Ovary (tissue), 9 donors: Measurements from ENCODE around the gene ANGPTL2. TPM values are rescaled to one million over a fixed set of nuclear protein-coding genes. Genes with fewer than 3 reads are reported as not detected.

Source experiments
- DNase-seq, 5 donors: peaks; one replicate each; pipeline ENCODE4 v3.0.0-alpha.2; 2019 to 2020
- H3K27ac ChIP-seq, 2 donors: fragments of 200-600 bp; one replicate each; pipeline versions ENCODE4 v1.5.1 to v1.8.0; 2019 to 2022
- H3K27me3 ChIP-seq: fragments of 200-600 bp; one replicate; pipeline ENCODE4 v1.8.0; 2022
- H3K36me3 ChIP-seq: fragments of 200-600 bp; sonication (generic); one replicate; pipeline ENCODE4 v1.5.1; 2019
- H3K4me1 ChIP-seq: one replicate; pipeline ENCODE4 v1.8.1; 2013; ENCODE audit warnings: mild to moderate bottlenecking, moderate library complexity; ENCODE audit not compliant: insufficient read depth
- H3K4me3 ChIP-seq: fragments of 200-600 bp; sonication (generic); one replicate; pipeline ENCODE4 v1.5.1; 2017
- H3K9me3 ChIP-seq, 2 donors: fragments of 200-600 bp in 1 of 2; sonication (generic) in 1 of 2; one replicate each; pipeline versions ENCODE4 v1.5.1 to v1.8.1; 2013 to 2019; ENCODE audit warnings: mild to moderate bottlenecking in 1 of 2, moderate library complexity in 1 of 2
- CTCF ChIP-seq, 3 donors: fragments of 450-650 bp in 2 of 3; fragments of 200-600 bp in 1 of 3; IDR thresholded peaks; one replicate each; pipeline versions ENCODE4 v1.5.1 to v1.8.0; 2016 to 2022; ENCODE audit warnings: antibody characterized with exemption in 3 of 3, mild to moderate bottlenecking in 1 of 3
- EP300 ChIP-seq: sonication (generic); formaldehyde crosslinking; IDR thresholded peaks from one replicate; pipeline ENCODE4 v1.6.1; 2017; ENCODE audit warnings: antibody characterized with exemption
- POLR2A ChIP-seq: fragments of 450-650 bp; IDR thresholded peaks from one replicate; pipeline ENCODE4 v1.6.1; 2017; ENCODE audit warnings: antibody characterized with exemption, mild to moderate bottlenecking, moderate library complexity
- WGBS, 3 donors: extraction: QIAGEN DNeasy Blood & Tissue Kit in 1 of 3; methylation state at CpG; one replicate each; pipeline versions ENCODE4 v1.1.5 to v1.1.7; 2013 to 2017; 5-methylcytosine and 5-hydroxymethylcytosine counted together
- intact Hi-C, 4 donors: fragments of 100-400 bp; cut with DNase I; formaldehyde crosslinking; loops; one replicate each; pipeline versions ENCODE4 v1.11.0 to v1.15.1; 2022 to 2023
- polyA plus RNA-seq, 2 donors: library from polyadenylated mRNA; stranded (reverse); fragments of 200-250 nt in 1 of 2; fragments of 350-450 nt in 1 of 2; fragmentation: Illumina TruSeq in 1 of 2; extraction: RNeasy Lipid Tissue Mini Kit (QIAGEN cat#74804) in 1 of 2; gene quantifications; one replicate each; pipeline ENCODE4 v1.2.3, GENCODE V29; 2013 to 2014
- total RNA-seq, 7 donors: library from RNA; depleted of rRNA in 2 of 7; stranded (reverse); fragments of >200 nt in 2 of 7; fragmentation: NEBNext Ultra II Directional in 3 of 7; extraction: Animal tissue kit (Norgen Biotek cat#: 25700) in 3 of 7; gene quantifications; one replicate each; pipeline versions ENCODE4 v1.1.0 to v1.2.4, GENCODE V29; 2016 to 2023
- donor health status: DM: no; HTN: no; CAD: no; lungs with moderate emphysema.
- donor health status: DM: no; HTN: no; CAD: no.
- donor health status: Bipolar disorder and iron deficiency.
- donor health status: DM: yes; HTN: yes; CAD: no.
- donor health status: DM: no; HTN: no; CAD: no.
- donor health status: DM: yes; HTN: yes; CAD: no.

ANGPTL2 gene
- total and polyA plus RNA-seq, 9 donors, result 9.8 to 114 (median 64.1) TPM

- H3K36me3 ChIP-seq, result no peaks in the 10 kb centered on the region
- 93 to 95% (median 94%) methylated on average over 16 to 17 of the region's 17 CpGs for WGBS, 3 donors
- intact Hi-C loops, result no loop called here
- TF ChIP-seq POLR2A (no peak), CTCF (IDR thresholded peaks at IDR 0.05) (no peak), EP300 (no peak)
- no peaks in the 10 kb centered on the region for H3K9me3 ChIP-seq
- no peaks in the 10 kb centered on the region for H3K27me3 ChIP-seq
- H3K4me1 ChIP-seq, result peaks cover 21% of the 10 kb centered on the region
- H3K27ac ChIP-seq, result no peak overlapping the region
- H3K4me3 ChIP-seq, result no peak overlapping the region
- peak in 1 of 5 donors; percentile 17 for DNase-seq
Measured at GRCh38 chr9:127093319-127094020, 29.0 kb downstream of the ANGPTL2 start.

- no peaks in the 10 kb centered on the region for H3K9me3 ChIP-seq
- H3K27me3 ChIP-seq, result no peaks in the 10 kb centered on the region
- no peak overlapping the region for H3K4me3 ChIP-seq
- intact Hi-C loops, result no loop called here
- TF ChIP-seq EP300, result no peak
- TF ChIP-seq CTCF (IDR thresholded peaks at IDR 0.05), result no peak
- TF ChIP-seq POLR2A, result no peak
- WGBS, 3 donors, result 74 to 84% (median 83%) methylated on average over 11 of the region's 11 CpGs
- peaks cover 21% of the 10 kb centered on the region for H3K4me1 ChIP-seq
- DNase-seq, result peak in 1 of 5 donors; percentile 18
- no peaks in the 10 kb centered on the region for H3K36me3 ChIP-seq
- no peak overlapping the region for H3K27ac ChIP-seq
Measured at GRCh38 chr9:127092041-127092608, 30.3 kb downstream of the ANGPTL2 start.

- Histone ChIP-seq H3K27me3 (no peaks in the 10 kb centered on the region), H3K4me1 (peaks cover 21% of the 10 kb centered on the region), H3K36me3 (no peaks in the 10 kb centered on the region), H3K27ac (peak overlapping the region; percentile 24 to 66), H3K4me3 (no peak overlapping the region), H3K9me3 (no peaks in the 10 kb centered on the region)
- TF ChIP-seq CTCF (IDR thresholded peaks at IDR 0.05), result no peak
- DNase-seq, result peak in 1 of 5 donors; percentile 18
- WGBS, 3 donors, result 90 to 96% (median 94%) methylated on average over 13 of the region's 13 CpGs
- intact Hi-C loops, result no loop called here
Measured at GRCh38 chr9:127091526-127091925, 30.9 kb downstream of the ANGPTL2 start.

GRCh38 chr9:127090341-127090985 is 32.0 kb downstream of the ANGPTL2 start:
- H3K4me1 ChIP-seq, result peaks cover 22% of the 10 kb centered on the region
- TF ChIP-seq POLR2A (no peak), EP300 (no peak), CTCF (IDR thresholded peaks at IDR 0.05) (no peak)
- intact Hi-C loops, result no loop called here
- WGBS, 3 donors, result 57 to 63% (median 61%) methylated on average over 6 of the region's 6 CpGs
- peak in 2 of 5 donors; percentile 27 to 39 for DNase-seq
- no peaks in the 10 kb centered on the region for H3K9me3 ChIP-seq
- no peaks in the 10 kb centered on the region for H3K27me3 ChIP-seq
- H3K27ac ChIP-seq, result peak overlapping the region; percentile 61 to 66
- H3K36me3 ChIP-seq, result no peaks in the 10 kb centered on the region
- H3K4me3 ChIP-seq, result no peak overlapping the region
